ENCODE data around the gene C14orf132.
"Not testable (repeated sequence)": the region's sequence is repeated elsewhere in the genome, so short reads cannot be mapped to it uniquely, and the experiment has no call there.

Gene C14orf132

DNA sequence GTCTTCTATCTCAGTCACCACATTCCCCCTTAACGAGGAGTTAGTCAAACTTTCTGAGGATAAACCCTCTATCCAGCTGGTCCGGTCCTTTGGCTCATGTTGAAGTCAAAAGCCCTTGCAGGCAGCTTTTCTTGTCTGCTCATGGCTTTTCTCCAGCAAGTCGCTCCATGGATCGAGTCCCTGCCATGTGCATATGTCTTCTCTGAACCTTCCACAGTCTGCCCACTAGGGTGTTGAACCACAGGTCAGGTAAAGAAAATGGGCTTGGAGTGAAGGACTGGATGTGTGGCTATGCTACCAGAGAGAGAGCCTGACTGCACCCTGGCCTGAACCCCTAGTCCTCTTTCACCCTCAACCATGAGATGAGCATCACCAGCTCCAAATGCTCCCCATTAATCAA, 22.8 kb downstream of the C14orf132 start:
- Mint-ChIP-seq H3K9me3 (no peaks in the 10 kb centered on the region), H3K36me3 (ENCODE audit: low read depth) (no peaks in the 10 kb centered on the region), H3K27me3 (peaks cover 19% of the 10 kb centered on the region), H3K4me1 (ENCODE audit: low read depth) (peaks cover 3% of the 10 kb centered on the region), H3K4me3 (no peak overlapping the region), H3K27ac (no peak overlapping the region)
- DNase-seq, result peak; percentile 2

DNA sequence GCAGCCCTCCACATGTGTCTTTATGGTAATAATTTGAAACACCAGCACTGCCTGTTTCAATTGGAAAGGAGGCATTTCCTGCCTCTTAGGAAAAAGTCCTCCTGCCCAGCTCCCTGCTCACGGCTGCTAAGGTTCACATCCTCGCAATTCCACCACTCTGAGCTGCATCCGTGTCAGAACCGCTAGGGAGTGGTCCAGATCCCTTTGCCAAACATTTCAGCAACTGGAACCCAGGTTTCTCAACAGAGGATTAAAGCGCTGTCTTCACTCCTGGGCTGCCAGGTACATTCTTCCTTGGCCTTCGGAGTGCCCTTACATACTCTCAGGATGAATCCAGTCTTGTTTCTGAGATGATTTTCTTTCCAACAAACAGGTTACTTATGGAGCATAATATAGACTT, 23.3 kb downstream of the C14orf132 start:
- no peak overlapping the region for H3K4me3 Mint-ChIP-seq
- H3K9me3 Mint-ChIP-seq, result no peaks in the 10 kb centered on the region
- peaks cover 3% of the 10 kb centered on the region for H3K4me1 Mint-ChIP-seq (ENCODE audit: low read depth)
- H3K27ac Mint-ChIP-seq, result no peak overlapping the region
- H3K36me3 Mint-ChIP-seq (ENCODE audit: low read depth), result no peaks in the 10 kb centered on the region
- DNase-seq, result no peak
- peaks cover 19% of the 10 kb centered on the region for H3K27me3 Mint-ChIP-seq

- Mint-ChIP-seq H3K4me1 (ENCODE audit: low read depth) (peaks cover 3% of the 10 kb centered on the region), H3K27ac (no peak overlapping the region), H3K36me3 (ENCODE audit: low read depth) (no peaks in the 10 kb centered on the region), H3K4me3 (no peak overlapping the region), H3K27me3 (peaks cover 11% of the 10 kb centered on the region), H3K9me3 (no peaks in the 10 kb centered on the region)
- DNase-seq, result no peak
Observed at GRCh38 chr14:96064866-96065265, 25.7 kb downstream of the C14orf132 start.

DNA sequence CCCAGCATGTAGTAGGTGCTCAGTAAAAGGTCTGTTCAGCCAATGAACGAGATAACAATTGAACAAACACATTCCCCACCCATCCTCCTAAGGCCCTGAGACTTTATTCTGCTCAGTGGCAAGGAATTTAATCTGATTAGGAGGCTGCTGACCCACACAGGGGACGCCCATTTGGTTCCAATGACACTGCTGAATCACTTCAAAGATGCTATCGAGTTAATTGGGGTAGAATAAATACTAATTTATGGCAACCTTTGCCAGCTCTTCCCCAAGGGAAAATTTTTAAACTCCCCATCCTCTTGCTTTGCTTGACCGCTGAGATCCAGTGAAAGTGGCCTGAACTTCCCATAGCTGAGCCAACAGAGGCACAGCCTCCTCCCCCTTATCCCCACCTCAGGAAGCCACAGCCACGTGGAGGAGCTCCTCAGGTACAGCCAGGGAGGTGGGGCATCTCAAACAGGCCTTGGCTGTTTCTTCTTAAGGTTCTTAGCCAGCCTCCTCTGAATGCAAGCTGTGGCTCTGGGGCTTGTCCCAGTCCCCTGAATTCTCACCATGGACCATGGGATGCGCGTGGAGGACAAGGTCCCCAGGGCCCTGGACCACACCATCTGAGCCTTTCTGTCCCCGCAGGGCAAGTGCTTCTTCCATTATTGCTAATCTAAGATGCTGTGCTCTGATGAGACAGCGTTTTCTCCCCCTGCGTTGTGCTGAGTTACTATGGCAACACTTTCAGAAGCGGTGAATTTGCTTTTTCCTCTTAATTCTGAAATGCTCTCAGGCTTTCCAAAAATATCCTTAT, 26.7 kb downstream of the C14orf132 start:
- peaks cover 5% of the 10 kb centered on the region for H3K27me3 Mint-ChIP-seq
- peaks cover 3% of the 10 kb centered on the region for H3K4me1 Mint-ChIP-seq (ENCODE audit: low read depth)
- H3K27ac Mint-ChIP-seq, result no peak overlapping the region
- no peak for DNase-seq
- H3K36me3 Mint-ChIP-seq (ENCODE audit: low read depth), result no peaks in the 10 kb centered on the region
- H3K4me3 Mint-ChIP-seq, result no peak overlapping the region
- no peaks in the 10 kb centered on the region for H3K9me3 Mint-ChIP-seq

DNA sequence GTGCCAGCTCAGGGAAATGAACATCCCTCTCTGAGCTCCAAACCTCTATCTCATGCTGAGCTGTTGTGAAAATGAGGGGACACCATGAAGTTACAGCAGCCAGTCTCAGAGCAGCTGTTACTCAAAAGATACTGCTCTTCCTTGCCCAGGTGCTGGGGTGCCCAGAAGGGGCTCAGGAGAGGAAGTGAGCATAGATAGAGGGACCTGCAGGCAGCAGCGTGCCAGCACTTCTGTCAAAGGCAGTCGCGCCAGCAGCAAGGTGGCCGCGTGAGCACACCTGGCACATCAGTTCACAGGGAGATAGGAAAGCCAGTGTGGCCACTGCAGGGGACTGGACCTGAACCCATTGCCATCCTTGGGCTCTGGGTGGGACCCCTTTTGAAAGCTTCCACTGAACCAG, 27.8 kb downstream of the C14orf132 start:
- Mint-ChIP-seq H3K27me3 (peaks cover 5% of the 10 kb centered on the region), H3K9me3 (no peaks in the 10 kb centered on the region), H3K4me3 (no peak overlapping the region), H3K27ac (no peak overlapping the region), H3K36me3 (ENCODE audit: low read depth) (no peaks in the 10 kb centered on the region), H3K4me1 (ENCODE audit: low read depth) (peaks cover 3% of the 10 kb centered on the region)
- DNase-seq, result no peak

DNA sequence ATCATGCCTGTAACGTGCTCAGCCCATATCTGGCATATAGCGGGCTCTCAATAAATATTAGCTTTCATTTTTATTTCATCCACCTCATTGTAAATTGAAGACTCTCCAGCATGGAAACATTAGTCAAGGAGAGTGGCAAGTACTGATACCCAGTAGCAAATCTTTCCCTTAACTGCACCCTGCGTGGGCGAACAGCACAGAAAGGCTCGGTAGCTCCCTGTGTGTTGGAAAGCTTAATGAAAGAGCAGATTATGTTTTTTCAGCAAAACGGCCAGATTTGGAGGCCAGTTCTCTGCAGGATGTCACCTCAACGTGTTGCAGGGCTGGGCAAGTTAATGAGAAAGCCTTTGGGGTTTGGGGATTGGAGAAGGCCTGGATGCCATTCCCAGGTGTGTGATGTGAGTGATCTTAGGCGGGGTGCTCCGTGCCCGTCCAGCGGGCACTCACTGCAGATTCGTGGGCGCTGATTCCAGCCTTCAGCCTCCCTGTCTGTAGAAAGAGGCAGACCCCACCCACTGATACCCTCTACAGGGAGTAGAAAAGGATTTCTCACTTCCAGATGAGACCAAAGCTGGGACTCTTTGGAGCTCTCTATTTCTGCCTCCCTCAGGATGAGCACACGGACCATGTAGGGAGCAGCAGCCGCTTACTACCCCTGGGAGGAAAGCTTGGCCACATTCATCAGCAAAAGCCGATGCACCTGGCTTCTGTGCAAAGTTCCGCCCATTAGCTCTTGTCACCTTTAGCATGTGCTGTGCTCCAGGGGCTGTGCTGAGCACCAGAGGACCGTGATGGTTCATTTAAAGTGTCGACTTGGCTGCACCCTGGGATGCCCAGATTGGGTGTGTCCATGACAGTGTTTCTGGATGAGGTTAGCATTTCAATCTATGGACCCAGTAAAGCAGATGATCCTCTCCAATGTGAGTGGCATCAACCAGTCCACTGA, 29.1 kb downstream of the C14orf132 start:
- H3K27ac Mint-ChIP-seq, result no peak overlapping the region

GRCh38 chr14:96069421-96069820, 30.3 kb downstream of the C14orf132 start:
- Mint-ChIP-seq H3K27ac (no peak overlapping the region), H3K9me3 (peaks cover 4% of the 10 kb centered on the region), H3K4me1 (ENCODE audit: low read depth) (peaks cover 3% of the 10 kb centered on the region), H3K4me3 (no peak overlapping the region), H3K36me3 (ENCODE audit: low read depth) (no peaks in the 10 kb centered on the region), H3K27me3 (peaks cover 3% of the 10 kb centered on the region)
- no peak for DNase-seq

More for the DNA sequence above, 29.1 kb downstream of the C14orf132 start:
- H3K27me3 Mint-ChIP-seq, result peaks cover 3% of the 10 kb centered on the region
- H3K36me3 Mint-ChIP-seq (ENCODE audit: low read depth), result no peaks in the 10 kb centered on the region
- no peaks in the 10 kb centered on the region for H3K9me3 Mint-ChIP-seq
- H3K4me3 Mint-ChIP-seq, result no peak overlapping the region
- peaks cover 3% of the 10 kb centered on the region for H3K4me1 Mint-ChIP-seq (ENCODE audit: low read depth)
- DNase-seq, result peak; percentile 5

DNA sequence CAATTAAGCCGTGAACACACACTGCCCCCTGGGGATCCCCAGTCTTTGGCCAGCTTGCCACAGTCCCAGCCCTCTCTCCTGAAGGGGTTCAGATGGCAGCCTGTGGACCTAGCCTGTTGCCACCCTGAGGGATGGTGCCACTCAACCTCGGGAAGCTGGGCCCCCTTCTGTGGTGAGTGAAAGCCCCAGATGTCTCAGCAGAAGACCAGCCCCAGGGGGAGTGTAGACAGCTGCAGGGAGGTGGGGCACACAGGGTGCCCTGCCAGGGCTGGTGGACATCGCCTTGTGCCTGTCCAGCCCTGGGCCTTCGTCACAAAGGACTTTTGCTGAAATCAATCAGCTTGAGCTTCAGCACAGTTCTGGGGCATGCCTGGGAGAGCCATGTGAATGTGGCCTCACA, 32.4 kb downstream of the C14orf132 start:
- no peaks in the 10 kb centered on the region for H3K4me1 Mint-ChIP-seq (ENCODE audit: low read depth)
- H3K27ac Mint-ChIP-seq, result no peak overlapping the region
- peaks cover 4% of the 10 kb centered on the region for H3K9me3 Mint-ChIP-seq
- peak; percentile 6 for DNase-seq
- H3K27me3 Mint-ChIP-seq, result peaks cover 3% of the 10 kb centered on the region
- no peaks in the 10 kb centered on the region for H3K36me3 Mint-ChIP-seq (ENCODE audit: low read depth)
- no peak overlapping the region for H3K4me3 Mint-ChIP-seq

DNA sequence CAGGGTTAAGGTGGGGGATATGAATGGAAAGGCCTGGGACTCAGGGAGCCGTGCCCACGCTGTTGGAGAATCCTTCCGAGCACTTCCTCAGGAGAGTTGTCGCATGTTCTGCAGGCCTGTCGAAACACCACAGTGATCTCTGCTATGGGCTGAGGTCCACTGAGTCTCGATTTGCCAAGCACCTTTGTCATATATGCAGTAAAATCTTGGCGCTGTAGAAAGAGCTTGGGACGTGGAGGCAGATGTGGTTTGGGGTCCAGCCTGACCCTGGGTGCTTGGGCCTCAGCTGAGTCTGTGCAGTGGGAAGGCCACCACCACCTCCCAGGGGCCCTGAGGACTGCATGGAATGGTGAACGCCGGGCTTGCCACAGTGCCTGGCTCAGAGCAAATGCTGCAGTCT, 32.9 kb downstream of the C14orf132 start:
- Mint-ChIP-seq H3K27ac (no peak overlapping the region), H3K27me3 (peaks cover 3% of the 10 kb centered on the region), H3K36me3 (ENCODE audit: low read depth) (no peaks in the 10 kb centered on the region), H3K9me3 (peaks cover 4% of the 10 kb centered on the region), H3K4me1 (ENCODE audit: low read depth) (no peaks in the 10 kb centered on the region), H3K4me3 (no peak overlapping the region)
- DNase-seq, result no peak

DNA sequence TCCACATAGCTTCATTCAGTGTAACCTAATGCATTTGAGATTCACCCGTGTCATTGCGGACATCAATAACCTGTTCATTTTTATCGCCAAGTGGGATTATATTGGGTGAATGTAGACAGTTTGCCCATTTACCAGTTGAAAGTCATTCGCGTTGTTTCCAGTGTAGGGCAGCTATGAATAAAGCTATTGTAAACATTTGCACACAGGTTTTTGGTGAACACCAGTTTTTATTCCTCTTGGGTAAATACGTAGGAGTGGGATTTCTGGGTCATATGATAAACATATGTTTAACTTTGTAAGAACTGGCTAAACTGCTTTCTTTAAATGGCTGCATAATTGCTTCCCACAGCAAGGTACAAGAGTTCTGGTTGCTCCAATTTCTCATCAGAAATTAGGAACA, 33.6 kb downstream of the C14orf132 start:
- H3K4me3 Mint-ChIP-seq, result no peak overlapping the region
- H3K27me3 Mint-ChIP-seq, result peaks cover 3% of the 10 kb centered on the region
- no peak overlapping the region for H3K27ac Mint-ChIP-seq
- peaks cover 4% of the 10 kb centered on the region for H3K9me3 Mint-ChIP-seq
- no peaks in the 10 kb centered on the region for H3K4me1 Mint-ChIP-seq (ENCODE audit: low read depth)
- DNase-seq, result no peak
- no peaks in the 10 kb centered on the region for H3K36me3 Mint-ChIP-seq (ENCODE audit: low read depth)

GRCh38 chr14:96073260-96074039, 34.3 kb downstream of the C14orf132 start:
- H3K27ac Mint-ChIP-seq; DNase-seq; H3K9me3 Mint-ChIP-seq; H3K4me3 Mint-ChIP-seq; H3K36me3 Mint-ChIP-seq (ENCODE audit: low read depth); H3K4me1 Mint-ChIP-seq (ENCODE audit: low read depth); H3K27me3 Mint-ChIP-seq: not testable (repeated sequence)

GRCh38 chr14:96077983-96078624, 38.9 kb downstream of the C14orf132 start:
- no peaks in the 10 kb centered on the region for H3K4me1 Mint-ChIP-seq (ENCODE audit: low read depth)
- H3K27ac Mint-ChIP-seq, result no peak overlapping the region
- H3K36me3 Mint-ChIP-seq (ENCODE audit: low read depth), result no peaks in the 10 kb centered on the region
- H3K27me3 Mint-ChIP-seq, result no peaks in the 10 kb centered on the region
- H3K9me3 Mint-ChIP-seq, result peaks cover 4% of the 10 kb centered on the region
- no peak for DNase-seq
- no peak overlapping the region for H3K4me3 Mint-ChIP-seq

GRCh38 chr14:96078625-96079016, 39.5 kb downstream of the C14orf132 start:
- no peaks in the 10 kb centered on the region for H3K4me1 Mint-ChIP-seq (ENCODE audit: low read depth)
- H3K36me3 Mint-ChIP-seq (ENCODE audit: low read depth), result no peaks in the 10 kb centered on the region
- DNase-seq, result no peak
- peaks cover 4% of the 10 kb centered on the region for H3K9me3 Mint-ChIP-seq
- no peaks in the 10 kb centered on the region for H3K27me3 Mint-ChIP-seq
- no peak overlapping the region for H3K4me3 Mint-ChIP-seq
- no peak overlapping the region for H3K27ac Mint-ChIP-seq

DNA sequence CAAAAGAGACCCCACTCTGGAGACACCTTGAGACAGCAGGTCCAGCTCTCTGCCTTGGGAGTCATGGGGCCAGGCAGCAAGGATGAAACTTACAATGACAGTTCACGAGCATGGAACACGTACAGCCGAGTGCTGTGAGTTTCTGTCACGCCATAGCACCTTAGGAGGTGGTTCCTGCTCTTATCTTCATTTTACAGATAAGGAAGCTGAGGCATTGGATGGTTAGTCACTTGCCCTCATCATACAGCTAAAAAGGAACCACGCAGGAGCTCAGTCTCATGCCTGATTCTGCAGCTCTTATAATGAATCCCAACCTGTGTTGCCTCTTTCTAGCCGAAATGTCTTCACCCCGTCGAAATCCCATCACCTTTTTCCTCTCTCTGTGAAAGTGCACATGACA, 39.9 kb downstream of the C14orf132 start:
- H3K9me3 Mint-ChIP-seq, result no peaks in the 10 kb centered on the region
- H3K4me3 Mint-ChIP-seq, result no peak overlapping the region
- no peaks in the 10 kb centered on the region for H3K4me1 Mint-ChIP-seq (ENCODE audit: low read depth)
- no peaks in the 10 kb centered on the region for H3K36me3 Mint-ChIP-seq (ENCODE audit: low read depth)
- H3K27me3 Mint-ChIP-seq, result no peaks in the 10 kb centered on the region
- DNase-seq, result no peak
- H3K27ac Mint-ChIP-seq, result no peak overlapping the region

Measured in activated T-cell treated with anti-CD3 and anti-CD28 coated beads, Interleukin-2, amount 50 U/mL, for 24 hours (primary cell).